ENCODE data around the gene CNOT6.

Gene CNOT6

DNA sequence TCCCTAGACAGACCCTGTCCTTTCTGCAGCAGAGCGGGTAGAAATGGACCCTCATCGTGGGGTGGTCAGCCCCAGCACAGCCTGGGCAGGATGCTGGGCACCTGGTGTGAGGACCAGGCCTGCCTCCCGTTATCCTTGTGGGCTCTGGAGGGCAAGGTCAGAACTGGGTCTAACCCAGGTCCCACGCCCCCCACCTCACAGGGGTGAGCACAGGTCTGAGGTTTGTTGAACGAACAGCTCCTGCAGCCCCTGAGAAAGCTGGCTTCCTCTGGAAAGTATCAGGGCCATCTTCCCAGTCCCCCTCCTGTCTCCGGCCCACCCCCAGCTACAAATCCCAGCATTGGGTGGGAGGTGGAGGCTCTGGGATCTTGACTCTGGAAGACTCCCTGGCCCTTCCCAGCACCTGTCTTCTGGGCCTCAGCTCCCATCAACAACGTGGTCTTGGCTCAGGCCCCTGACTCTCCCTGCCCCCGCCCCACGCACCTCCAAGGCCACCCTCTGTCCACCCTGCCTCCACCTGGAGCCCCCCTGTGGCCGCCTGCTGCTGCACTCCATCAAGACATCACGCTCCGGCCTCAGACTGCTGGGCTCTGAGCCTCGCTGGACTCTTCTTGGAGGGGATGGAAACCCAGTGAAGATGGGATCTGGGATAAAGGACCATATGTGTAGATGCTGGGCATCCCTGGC lies 30.1 kb upstream of the CNOT6 start:
- TF ChIP-seq, protein P1, sequence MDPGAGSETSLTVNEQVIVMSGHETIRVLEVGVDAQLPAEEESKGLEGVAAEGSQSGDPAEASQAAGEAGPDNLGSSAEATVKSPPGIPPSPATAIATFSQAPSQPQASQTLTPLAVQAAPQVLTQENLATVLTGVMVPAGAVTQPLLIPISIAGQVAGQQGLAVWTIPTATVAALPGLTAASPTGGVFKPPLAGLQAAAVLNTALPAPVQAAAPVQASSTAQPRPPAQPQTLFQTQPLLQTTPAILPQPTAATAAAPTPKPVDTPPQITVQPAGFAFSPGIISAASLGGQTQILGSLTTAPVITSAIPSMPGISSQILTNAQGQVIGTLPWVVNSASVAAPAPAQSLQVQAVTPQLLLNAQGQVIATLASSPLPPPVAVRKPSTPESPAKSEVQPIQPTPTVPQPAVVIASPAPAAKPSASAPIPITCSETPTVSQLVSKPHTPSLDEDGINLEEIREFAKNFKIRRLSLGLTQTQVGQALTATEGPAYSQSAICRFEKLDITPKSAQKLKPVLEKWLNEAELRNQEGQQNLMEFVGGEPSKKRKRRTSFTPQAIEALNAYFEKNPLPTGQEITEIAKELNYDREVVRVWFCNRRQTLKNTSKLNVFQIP (CRISPR knock-in tag; IDR thresholded peaks at IDR 0.05; ENCODE audit: borderline replicate concordance, low read depth) = no peak
- TF ChIP-seq, protein P2, sequence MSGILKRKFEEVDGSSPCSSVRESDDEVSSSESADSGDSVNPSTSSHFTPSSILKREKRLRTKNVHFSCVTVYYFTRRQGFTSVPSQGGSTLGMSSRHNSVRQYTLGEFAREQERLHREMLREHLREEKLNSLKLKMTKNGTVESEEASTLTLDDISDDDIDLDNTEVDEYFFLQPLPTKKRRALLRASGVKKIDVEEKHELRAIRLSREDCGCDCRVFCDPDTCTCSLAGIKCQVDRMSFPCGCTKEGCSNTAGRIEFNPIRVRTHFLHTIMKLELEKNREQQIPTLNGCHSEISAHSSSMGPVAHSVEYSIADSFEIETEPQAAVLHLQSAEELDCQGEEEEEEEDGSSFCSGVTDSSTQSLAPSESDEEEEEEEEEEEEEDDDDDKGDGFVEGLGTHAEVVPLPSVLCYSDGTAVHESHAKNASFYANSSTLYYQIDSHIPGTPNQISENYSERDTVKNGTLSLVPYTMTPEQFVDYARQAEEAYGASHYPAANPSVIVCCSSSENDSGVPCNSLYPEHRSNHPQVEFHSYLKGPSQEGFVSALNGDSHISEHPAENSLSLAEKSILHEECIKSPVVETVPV (CRISPR knock-in tag; IDR thresholded peaks at IDR 0.05) = no peak
- TF ChIP-seq, protein P3, sequence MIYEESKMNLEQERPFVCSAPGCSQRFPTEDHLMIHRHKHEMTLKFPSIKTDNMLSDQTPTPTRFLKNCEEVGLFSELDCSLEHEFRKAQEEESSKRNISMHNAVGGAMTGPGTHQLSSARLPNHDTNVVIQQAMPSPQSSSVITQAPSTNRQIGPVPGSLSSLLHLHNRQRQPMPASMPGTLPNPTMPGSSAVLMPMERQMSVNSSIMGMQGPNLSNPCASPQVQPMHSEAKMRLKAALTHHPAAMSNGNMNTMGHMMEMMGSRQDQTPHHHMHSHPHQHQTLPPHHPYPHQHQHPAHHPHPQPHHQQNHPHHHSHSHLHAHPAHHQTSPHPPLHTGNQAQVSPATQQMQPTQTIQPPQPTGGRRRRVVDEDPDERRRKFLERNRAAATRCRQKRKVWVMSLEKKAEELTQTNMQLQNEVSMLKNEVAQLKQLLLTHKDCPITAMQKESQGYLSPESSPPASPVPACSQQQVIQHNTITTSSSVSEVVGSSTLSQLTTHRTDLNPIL (CRISPR knock-in tag; IDR thresholded peaks at IDR 0.05; ENCODE audit: low read depth) = no peak
- no peak for TF ChIP-seq OSR1 (CRISPR knock-in tag; IDR thresholded peaks at IDR 0.05)
- TF ChIP-seq ISL1 (CRISPR knock-in tag; IDR thresholded peaks at IDR 0.05) = no peak
- TF ChIP-seq CSDC2 (CRISPR knock-in tag; IDR thresholded peaks at IDR 0.05) = no peak
- no peak for TF ChIP-seq ZNF8 (CRISPR knock-in tag; IDR thresholded peaks at IDR 0.05)
- no peak for TF ChIP-seq PPARA (CRISPR knock-in tag; IDR thresholded peaks at IDR 0.05; ENCODE audit: borderline replicate concordance)
- TF ChIP-seq ZNF565 (CRISPR knock-in tag; conservative IDR thresholded peaks at IDR 0.05; ENCODE audit: low read depth) = no peak
- TF ChIP-seq GLIS3 (CRISPR knock-in tag; IDR thresholded peaks at IDR 0.05) = no peak
- TF ChIP-seq ZFP30 (CRISPR knock-in tag; IDR thresholded peaks at IDR 0.05) = no peak
- no peak for TF ChIP-seq BACH2 (CRISPR knock-in tag; IDR thresholded peaks at IDR 0.05; ENCODE audit: borderline replicate concordance)
- TF ChIP-seq ARNTL (CRISPR knock-in tag; IDR thresholded peaks at IDR 0.05; ENCODE audit: borderline replicate concordance, low read depth) = no peak
- no peak for TF ChIP-seq TOX (CRISPR knock-in tag; IDR thresholded peaks at IDR 0.05; ENCODE audit: borderline replicate concordance)
- TF ChIP-seq TCF4 (CRISPR knock-in tag; IDR thresholded peaks at IDR 0.05; ENCODE audit: borderline replicate concordance) = no peak
- TF ChIP-seq, protein P4, sequence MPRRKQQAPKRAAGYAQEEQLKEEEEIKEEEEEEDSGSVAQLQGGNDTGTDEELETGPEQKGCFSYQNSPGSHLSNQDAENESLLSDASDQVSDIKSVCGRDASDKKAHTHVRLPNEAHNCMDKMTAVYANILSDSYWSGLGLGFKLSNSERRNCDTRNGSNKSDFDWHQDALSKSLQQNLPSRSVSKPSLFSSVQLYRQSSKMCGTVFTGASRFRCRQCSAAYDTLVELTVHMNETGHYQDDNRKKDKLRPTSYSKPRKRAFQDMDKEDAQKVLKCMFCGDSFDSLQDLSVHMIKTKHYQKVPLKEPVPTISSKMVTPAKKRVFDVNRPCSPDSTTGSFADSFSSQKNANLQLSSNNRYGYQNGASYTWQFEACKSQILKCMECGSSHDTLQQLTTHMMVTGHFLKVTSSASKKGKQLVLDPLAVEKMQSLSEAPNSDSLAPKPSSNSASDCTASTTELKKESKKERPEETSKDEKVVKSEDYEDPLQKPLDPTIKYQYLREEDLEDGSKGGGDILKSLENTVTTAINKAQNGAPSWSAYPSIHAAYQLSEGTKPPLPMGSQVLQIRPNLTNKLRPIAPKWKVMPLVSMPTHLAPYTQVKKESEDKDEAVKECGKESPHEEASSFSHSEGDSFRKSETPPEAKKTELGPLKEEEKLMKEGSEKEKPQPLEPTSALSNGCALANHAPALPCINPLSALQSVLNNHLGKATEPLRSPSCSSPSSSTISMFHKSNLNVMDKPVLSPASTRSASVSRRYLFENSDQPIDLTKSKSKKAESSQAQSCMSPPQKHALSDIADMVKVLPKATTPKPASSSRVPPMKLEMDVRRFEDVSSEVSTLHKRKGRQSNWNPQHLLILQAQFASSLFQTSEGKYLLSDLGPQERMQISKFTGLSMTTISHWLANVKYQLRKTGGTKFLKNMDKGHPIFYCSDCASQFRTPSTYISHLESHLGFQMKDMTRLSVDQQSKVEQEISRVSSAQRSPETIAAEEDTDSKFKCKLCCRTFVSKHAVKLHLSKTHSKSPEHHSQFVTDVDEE (CRISPR knock-in tag; IDR thresholded peaks at IDR 0.05) = no peak
- ATAC-seq = no peak

DNA sequence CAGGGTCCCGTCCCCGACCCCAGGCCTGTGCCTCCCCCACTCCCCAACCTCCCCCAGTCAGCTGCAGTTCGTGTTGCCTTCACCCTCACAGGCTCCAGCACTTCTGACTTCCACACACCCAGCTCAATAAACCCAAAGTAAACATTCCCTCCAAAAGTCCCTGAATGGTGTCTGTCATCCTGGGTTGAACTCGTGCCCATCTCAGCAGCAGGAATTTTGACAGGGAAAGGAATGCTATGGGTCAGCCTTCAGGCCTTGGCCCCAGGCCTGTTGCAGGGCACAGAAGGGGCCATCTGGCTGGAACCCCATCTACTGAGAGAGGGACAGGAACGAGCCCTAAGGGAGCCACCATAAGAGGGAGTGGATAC lies 29.6 kb upstream of the CNOT6 start:
- TF ChIP-seq, protein P4 (CRISPR knock-in tag; IDR thresholded peaks at IDR 0.05) = no peak
- no peak for TF ChIP-seq GLIS3 (CRISPR knock-in tag; IDR thresholded peaks at IDR 0.05)
- TF ChIP-seq, protein P2 (CRISPR knock-in tag; IDR thresholded peaks at IDR 0.05) = no peak
- TF ChIP-seq, protein P3 (CRISPR knock-in tag; IDR thresholded peaks at IDR 0.05; ENCODE audit: low read depth) = no peak
- TF ChIP-seq, protein P5, sequence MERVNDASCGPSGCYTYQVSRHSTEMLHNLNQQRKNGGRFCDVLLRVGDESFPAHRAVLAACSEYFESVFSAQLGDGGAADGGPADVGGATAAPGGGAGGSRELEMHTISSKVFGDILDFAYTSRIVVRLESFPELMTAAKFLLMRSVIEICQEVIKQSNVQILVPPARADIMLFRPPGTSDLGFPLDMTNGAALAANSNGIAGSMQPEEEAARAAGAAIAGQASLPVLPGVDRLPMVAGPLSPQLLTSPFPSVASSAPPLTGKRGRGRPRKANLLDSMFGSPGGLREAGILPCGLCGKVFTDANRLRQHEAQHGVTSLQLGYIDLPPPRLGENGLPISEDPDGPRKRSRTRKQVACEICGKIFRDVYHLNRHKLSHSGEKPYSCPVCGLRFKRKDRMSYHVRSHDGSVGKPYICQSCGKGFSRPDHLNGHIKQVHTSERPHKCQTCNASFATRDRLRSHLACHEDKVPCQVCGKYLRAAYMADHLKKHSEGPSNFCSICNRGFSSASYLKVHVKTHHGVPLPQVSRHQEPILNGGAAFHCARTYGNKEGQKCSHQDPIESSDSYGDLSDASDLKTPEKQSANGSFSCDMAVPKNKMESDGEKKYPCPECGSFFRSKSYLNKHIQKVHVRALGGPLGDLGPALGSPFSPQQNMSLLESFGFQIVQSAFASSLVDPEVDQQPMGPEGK (CRISPR knock-in tag; IDR thresholded peaks at IDR 0.05; ENCODE audit: borderline replicate concordance) = no peak
- TF ChIP-seq ZNF8 (CRISPR knock-in tag; IDR thresholded peaks at IDR 0.05) = no peak
- TF ChIP-seq ARNTL (CRISPR knock-in tag; IDR thresholded peaks at IDR 0.05; ENCODE audit: borderline replicate concordance, low read depth) = no peak
- TF ChIP-seq, protein P1 (CRISPR knock-in tag; IDR thresholded peaks at IDR 0.05; ENCODE audit: borderline replicate concordance, low read depth) = no peak
- TF ChIP-seq RARB (CRISPR knock-in tag; IDR thresholded peaks at IDR 0.05) = no peak
- no peak for TF ChIP-seq PPARA (CRISPR knock-in tag; IDR thresholded peaks at IDR 0.05; ENCODE audit: borderline replicate concordance)
- TF ChIP-seq TOX (CRISPR knock-in tag; IDR thresholded peaks at IDR 0.05; ENCODE audit: borderline replicate concordance) = no peak
- TF ChIP-seq ZNF70 (CRISPR knock-in tag; IDR thresholded peaks at IDR 0.05) = no peak
- TF ChIP-seq ZFP30 (CRISPR knock-in tag; IDR thresholded peaks at IDR 0.05) = no peak
- TF ChIP-seq OSR1 (CRISPR knock-in tag; IDR thresholded peaks at IDR 0.05) = no peak
- ATAC-seq = no peak
